ENCODE results near the gene PRCC. TPM values are rescaled to one million over a fixed set of nuclear protein-coding genes. Genes with fewer than 3 reads are reported as not detected.

The PRCC gene
- total RNA-seq, 1 donor from 2014 or later, result 14.3 TPM

GRCh38 chr1:156794506-156795373 is 27.4 kb downstream of the PRCC start:
- DNase-seq (ENCODE audit: low spot score in 2 of 2), result no peak
- no peak for FAIRE-seq

GRCh38 chr1:156795374-156795733 is 28.0 kb downstream of the PRCC start:
- FAIRE-seq, result no peak
- no peak for DNase-seq (ENCODE audit: low spot score in 2 of 2)

- no peak for DNase-seq (ENCODE audit: low spot score in 2 of 2)
- FAIRE-seq, result no peak
These were observed 28.5 kb downstream of the PRCC start for GRCh38 chr1:156795787-156796186.

GRCh38 chr1:156796340-156797097 is 29.2 kb downstream of the PRCC start:
- FAIRE-seq (no peak), DNase-seq (ENCODE audit: low spot score in 2 of 2) (no peak)

GRCh38 chr1:156797212-156797871 is 30.0 kb downstream of the PRCC start:
- DNase-seq (ENCODE audit: low spot score in 2 of 2), result no peak
- FAIRE-seq, result no peak

- FAIRE-seq (no peak), DNase-seq (ENCODE audit: low spot score in 2 of 2) (no peak)
These were observed 34.2 kb downstream of the PRCC start for GRCh38 chr1:156801409-156802121.

- FAIRE-seq (no peak), DNase-seq (ENCODE audit: low spot score in 2 of 2) (no peak)
These were observed 35.1 kb downstream of the PRCC start for GRCh38 chr1:156802421-156802935.

GRCh38 chr1:156803086-156803851 is 35.9 kb downstream of the PRCC start:
- FAIRE-seq, result no peak
- DNase-seq (ENCODE audit: low spot score in 2 of 2), result no peak

- FAIRE-seq (no peak), DNase-seq (ENCODE audit: low spot score in 2 of 2) (no peak)
These were observed 36.7 kb downstream of the PRCC start for GRCh38 chr1:156804026-156804425.

GRCh38 chr1:156804572-156805243 is 37.4 kb downstream of the PRCC start:
- DNase-seq (ENCODE audit: low spot score in 2 of 2), result no peak
- no peak for FAIRE-seq

GRCh38 chr1:156805766-156806511 is 38.6 kb downstream of the PRCC start:
- DNase-seq (ENCODE audit: low spot score in 2 of 2) (no peak), FAIRE-seq (no peak)

GRCh38 chr1:156806512-156807440 is 39.4 kb downstream of the PRCC start:
- FAIRE-seq, result no peak

GRCh38 chr1:156807627-156808026 is 40.3 kb downstream of the PRCC start:
- FAIRE-seq, result no peak

More at GRCh38 chr1:156806512-156807440, 39.4 kb downstream of the PRCC start:
- no peak for DNase-seq (ENCODE audit: low spot score in 2 of 2)

GRCh38 chr1:156808186-156809030 is 41.1 kb downstream of the PRCC start:
- DNase-seq (ENCODE audit: low spot score in 2 of 2), result no peak
- FAIRE-seq, result no peak

More at GRCh38 chr1:156807627-156808026, 40.3 kb downstream of the PRCC start:
- no peak for DNase-seq (ENCODE audit: low spot score in 2 of 2)

- no peak for FAIRE-seq
- DNase-seq (ENCODE audit: low spot score in 2 of 2), result no peak
These were observed 41.9 kb downstream of the PRCC start for GRCh38 chr1:156809281-156809680.

GRCh38 chr1:156809711-156810366 is 42.5 kb downstream of the PRCC start:
- FAIRE-seq, result no peak

More at GRCh38 chr1:156809711-156810366, 42.5 kb downstream of the PRCC start:
- DNase-seq (ENCODE audit: low spot score in 2 of 2), result no peak

All from frontal cortex (tissue), 4 donors.